ENCODE results near the gene KDM4C. TPM values are rescaled to one million over a fixed set of nuclear protein-coding genes. Genes with fewer than 3 reads are reported as not detected.

Gene KDM4C
- total and polyA plus RNA-seq, 2 of the 4 experiments (the other 2 are of a cell fraction): 11.8 to 23.8 TPM

GRCh38 chr9:6924149-6924548 is 166.4 kb downstream of the KDM4C start:
- POLR2A ChIA-PET (ENCODE audit: unreplicated experiment): no interaction called here
- no peak for DNase-seq
- dilution Hi-C loops (cut with HindIII; ENCODE audit: low sequenced_read_pairs, unreplicated experiment): no loop called here

More at GRCh38 chr9:6924149-6924548, 166.4 kb downstream of the KDM4C start:
- Histone ChIP-seq H3K4ac (ENCODE audit: low read depth, low read length) (no peak overlapping the region), H2BK5ac (ENCODE audit: low read depth, low read length, poor library complexity, severe bottlenecking) (no peak overlapping the region), H3K79me1 (ENCODE audit: low read depth in 1 of 2, low read length in 2 of 2) (peaks cover 0 to 5% of the 10 kb centered on the region in 2 experiments; a peak in 1 of 4 replicates), H3K4me2 (ENCODE audit: low read depth, low read length) (no peak overlapping the region), H4K20me1 (ENCODE audit: insufficient read depth, low read length) (no peaks in the 10 kb centered on the region), H3K14ac (replicated peaks; ENCODE audit: low read depth, low read length) (no peak overlapping the region), H2BK20ac (ENCODE audit: low read depth, low read length) (no peak overlapping the region), H3K27me3 (ENCODE audit: control insufficient read depth, insufficient read depth, low read length) (no peaks in the 10 kb centered on the region), H4K91ac (ENCODE audit: insufficient read depth, low read depth, low read length) (no peak overlapping the region), H3K4me1 (ENCODE audit: control insufficient read depth, insufficient read depth, low read length) (peaks cover 1% of the 10 kb centered on the region; the same call in 1 of the 2 replicates), H3K9me1 (ENCODE audit: insufficient read depth, low read length) (peaks cover 3% of the 10 kb centered on the region; the same call in 1 of the 2 replicates), H3K27ac (ENCODE audit: insufficient read depth, low read length) (no peak overlapping the region), H3K9ac (ENCODE audit: low read depth, low read length) (no peak overlapping the region), H3K23ac (ENCODE audit: low read depth, low read length) (no peak overlapping the region), H2AFZ (replicated peaks; ENCODE audit: low read length, poor library complexity) (no peak overlapping the region), H2BK15ac (ENCODE audit: low read depth, low read length) (no peak overlapping the region), H4K5ac (ENCODE audit: low read depth, low read length) (no peak overlapping the region), H3K36me3 (ENCODE audit: control insufficient read depth, insufficient read depth, low read length) (no peaks in the 10 kb centered on the region), H2AK5ac (ENCODE audit: low read depth, low read length) (no peak overlapping the region), H2BK120ac (ENCODE audit: low read depth, low read length) (no peak overlapping the region), H4K8ac (ENCODE audit: low read depth in 2 of 2, low read length in 2 of 2) (no peak overlapping the region), H3K4me3 (ENCODE audit: insufficient read depth, low read depth, low read length) (no peak overlapping the region), H3K56ac (ENCODE audit: extremely low read depth, insufficient read depth, low read length) (no peak overlapping the region), H2AK9ac (replicated peaks; ENCODE audit: low read depth, low read length, poor library complexity) (no peak overlapping the region), H3K18ac (ENCODE audit: low read depth, low read length) (no peak overlapping the region), H3K9me3 (ENCODE audit: control insufficient read depth, insufficient read depth, low read length) (no peaks in the 10 kb centered on the region)
- CTCF ChIA-PET: no interaction called here
- no CpG with 5 or more reads among the region's 3 CpGs for WGBS, 2 experiments (ENCODE audit: extremely low coverage in 2 of 2, insufficient read length in 1 of 2)
- no peak for ATAC-seq (ENCODE audit: low read depth)
- in situ Hi-C loops (cut with MboI; ENCODE audit: low sequenced_read_pairs) (loop anchor here (10.0 kb wide), 1 partner anchor 61 kb away; no protein-coding TSS in a partner anchor), intact Hi-C loops (cut with micrococcal nuclease) (no loop called here)
- no TSS peak for BruUV-seq (replicated peaks)
- TF ChIP-seq NFE2L2 (IDR thresholded peaks at IDR 0.05; ENCODE audit: low read depth, low read length): no peak
- TF ChIP-seq, protein P1, sequence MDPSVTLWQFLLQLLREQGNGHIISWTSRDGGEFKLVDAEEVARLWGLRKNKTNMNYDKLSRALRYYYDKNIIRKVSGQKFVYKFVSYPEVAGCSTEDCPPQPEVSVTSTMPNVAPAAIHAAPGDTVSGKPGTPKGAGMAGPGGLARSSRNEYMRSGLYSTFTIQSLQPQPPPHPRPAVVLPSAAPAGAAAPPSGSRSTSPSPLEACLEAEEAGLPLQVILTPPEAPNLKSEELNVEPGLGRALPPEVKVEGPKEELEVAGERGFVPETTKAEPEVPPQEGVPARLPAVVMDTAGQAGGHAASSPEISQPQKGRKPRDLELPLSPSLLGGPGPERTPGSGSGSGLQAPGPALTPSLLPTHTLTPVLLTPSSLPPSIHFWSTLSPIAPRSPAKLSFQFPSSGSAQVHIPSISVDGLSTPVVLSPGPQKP (IDR thresholded peaks at IDR 0.05; ENCODE audit: borderline replicate concordance, low read depth, low read length): no peak
- no peak for TF ChIP-seq BHLHE40 (IDR thresholded peaks at IDR 0.05; ENCODE audit: low read depth, low read length)
- TF ChIP-seq RAD21 (IDR thresholded peaks at IDR 0.05; ENCODE audit: low read length): no peak
- TF ChIP-seq CTCF (conservative IDR thresholded peaks at IDR 0.05; ENCODE audit: low read depth, low read length): no peak
- TF ChIP-seq USF2 (IDR thresholded peaks at IDR 0.05; ENCODE audit: low read depth, low read length): no peak
- no peak for TF ChIP-seq SMC3 (IDR thresholded peaks at IDR 0.05; ENCODE audit: low read depth, low read length)
- no peak for TF ChIP-seq CHD1 (IDR thresholded peaks at IDR 0.05; ENCODE audit: low read depth, low read length)
- TF ChIP-seq MAFK (IDR thresholded peaks at IDR 0.05; ENCODE audit: low read depth, low read length): no peak
- no peak for TF ChIP-seq MAZ (IDR thresholded peaks at IDR 0.05; ENCODE audit: borderline replicate concordance, low read depth, low read length)
- TF ChIP-seq RFX5 (IDR thresholded peaks at IDR 0.05; ENCODE audit: low read depth, low read length): no peak
- no peak for TF ChIP-seq CEBPB (IDR thresholded peaks at IDR 0.05; ENCODE audit: low read depth, low read length)
- TF ChIP-seq POLR2A (IDR thresholded peaks at IDR 0.05; ENCODE audit: low read depth, low read length): no peak
- TF ChIP-seq RCOR1 (IDR thresholded peaks at IDR 0.05; ENCODE audit: insufficient replicate concordance, low read length): no peak
- TF ChIP-seq MXI1 (IDR thresholded peaks at IDR 0.05; ENCODE audit: borderline replicate concordance, low read depth, low read length): no peak
